NT2/D1 (cell line): Measurements from ENCODE around the gene TMEM132D.

Source experiments
- SUZ12 ChIP-seq: IDR thresholded peaks from 2 replicates; pipeline ENCODE4 v1.6.1; 2011; ENCODE audit not compliant: insufficient read length, insufficient read depth; ENCODE audit errors: extremely low read depth
- YY1 ChIP-seq: IDR thresholded peaks from 2 replicates; pipeline ENCODE4 v1.6.1; 2011; ENCODE audit not compliant: insufficient read length, insufficient read depth
- ZNF274 ChIP-seq: IDR thresholded peaks from 2 replicates; pipeline ENCODE4 v1.6.1; 2011; ENCODE audit warnings: mild to moderate bottlenecking, low read depth, low read length

- TF ChIP-seq ZNF274, result no peak
- no peak for TF ChIP-seq YY1
- no peak for TF ChIP-seq SUZ12
Observed at GRCh38 chr12:129186952-129187351, 716.9 kb downstream of the TMEM132D start.
